Vein endothelial cell (primary cell): ENCODE data around the gene MCTS1. TPM values are rescaled to one million over a fixed set of nuclear protein-coding genes. Genes with fewer than 3 reads are reported as not detected.

ENCODE experiments used
- total RNA-seq: library from RNA; depleted of rRNA; stranded (reverse); fragments of >200 nt; gene quantifications from 2 replicates; pipeline ENCODE4 v1.2.3, GENCODE V29; 2012

MCTS1 gene
- 42.5 and 47.0 TPM in 2 replicates for total RNA-seq

GRCh38 chrX:120603707-120604360 lies at the start of gene MCTS1:
Gene MCTS1, plus strand, starts transcription at chrX:120604101. Its CDS starts 136 bp downstream, at chrX:120604237.

GRCh38 chrX:120560842-120561633 lies 42.9 kb upstream of the MCTS1 start, which contains the start of gene CUL4B:
Gene CUL4B, minus strand, starts transcription at chrX:120560962. Its CDS starts 324 bp downstream, at chrX:120560638.

GRCh38 chrX:120629667-120630537 lies 26.0 kb downstream of the MCTS1 start, which contains the start of gene C1GALT1C1:
Gene C1GALT1C1, minus strand, starts transcription at chrX:120630054. Its CDS starts 2,888 bp downstream, at chrX:120627166.

Other genes starting within 250 kb of the MCTS1 start
- not detected in 2 replicates for gene ATP1B4, start 242.0 kb upstream of the MCTS1 start, total RNA-seq
- 149 and 150 TPM in 2 replicates for gene LAMP2, start 134.8 kb upstream of the MCTS1 start, total RNA-seq
- 63.7 and 93.0 TPM in 2 replicates for gene CUL4B, start 43.1 kb upstream of the MCTS1 start, total RNA-seq
- 38.2 and 62.8 TPM in 2 replicates for gene C1GALT1C1, start 26.0 kb downstream of the MCTS1 start, total RNA-seq